T-helper 1 cell (primary cell): ENCODE results near the gene AMT.
A peak's percentile ranks its signal among the peaks of the same experiment; 100 is the strongest.

Experiments
- DNase-seq, 5 donors: peaks; one replicate each; pipeline ENCODE4 v3.0.0-alpha.2; 2012 to 2020

Gene AMT

DNA sequence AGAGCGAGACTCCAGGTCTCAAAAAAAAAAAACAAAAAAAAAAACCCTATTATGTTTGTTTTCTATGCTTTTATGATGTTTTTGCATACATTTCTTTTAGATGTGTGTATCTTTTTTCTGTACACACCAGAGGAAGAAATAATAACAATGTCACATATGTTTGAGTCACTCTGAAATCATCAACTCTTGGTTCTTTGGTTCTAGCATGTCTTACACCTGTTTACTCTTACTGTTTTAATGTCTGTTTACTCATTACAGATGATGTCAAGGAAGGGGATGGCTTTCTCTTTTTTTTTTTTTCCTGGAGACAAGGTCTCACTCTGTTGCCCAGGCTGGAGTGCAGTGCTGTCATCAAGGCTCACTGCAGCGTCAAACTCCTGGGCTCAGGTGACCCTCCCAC, 34.6 kb downstream of the AMT start:
- DNase-seq: no peak

DNA sequence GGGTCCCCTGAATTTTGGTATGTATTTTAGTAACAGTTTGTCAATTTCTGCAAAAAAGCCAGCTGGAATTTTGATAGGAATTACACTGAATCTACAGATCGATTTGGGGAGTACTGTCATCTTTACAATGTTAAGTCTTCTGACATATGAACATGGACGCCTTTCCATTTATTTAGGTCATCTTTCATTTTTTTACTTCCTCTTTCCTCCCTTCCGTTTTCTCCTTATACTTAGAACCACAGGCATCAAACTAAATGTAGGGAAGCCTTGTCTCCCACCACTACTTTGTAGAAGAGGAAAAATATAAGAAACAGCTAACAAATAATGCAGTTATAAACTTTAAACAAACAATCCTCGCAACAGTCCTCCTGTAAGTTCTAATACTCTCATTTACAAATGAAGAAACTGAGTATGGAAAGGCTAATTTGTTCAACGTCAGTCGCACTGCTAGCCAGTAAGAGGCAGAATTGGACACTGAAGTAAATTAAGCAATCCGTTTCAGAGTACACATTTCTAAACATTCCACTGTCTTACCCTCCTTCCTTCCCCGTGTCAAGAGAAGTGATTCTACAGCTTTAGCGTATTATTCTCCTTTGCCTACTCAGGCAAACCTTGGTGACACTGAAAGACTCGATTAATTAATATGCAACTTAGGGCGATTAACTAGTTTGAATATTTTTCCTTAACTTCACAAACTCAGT, 36.1 kb downstream of the AMT start:
- DNase-seq: no peak

DNA sequence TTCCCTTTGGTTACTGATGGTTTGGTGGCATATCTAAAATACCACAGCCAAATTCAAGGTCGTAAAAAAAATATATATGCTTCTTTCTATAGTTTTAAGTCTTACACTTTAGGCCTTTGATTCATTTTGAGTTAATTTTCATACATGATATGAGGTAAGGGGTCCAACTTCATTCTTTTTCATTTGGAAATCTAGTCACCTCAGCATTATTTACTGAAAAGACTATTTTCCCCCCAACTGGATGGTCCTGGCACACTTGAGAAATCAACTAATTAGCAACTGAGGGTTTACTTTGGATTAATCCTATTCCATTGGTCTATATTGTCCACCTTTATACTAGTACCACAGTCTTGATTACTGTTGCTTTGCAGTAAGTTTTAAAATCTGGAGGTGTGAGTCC, 36.7 kb downstream of the AMT start:
- no peak for DNase-seq

DNA sequence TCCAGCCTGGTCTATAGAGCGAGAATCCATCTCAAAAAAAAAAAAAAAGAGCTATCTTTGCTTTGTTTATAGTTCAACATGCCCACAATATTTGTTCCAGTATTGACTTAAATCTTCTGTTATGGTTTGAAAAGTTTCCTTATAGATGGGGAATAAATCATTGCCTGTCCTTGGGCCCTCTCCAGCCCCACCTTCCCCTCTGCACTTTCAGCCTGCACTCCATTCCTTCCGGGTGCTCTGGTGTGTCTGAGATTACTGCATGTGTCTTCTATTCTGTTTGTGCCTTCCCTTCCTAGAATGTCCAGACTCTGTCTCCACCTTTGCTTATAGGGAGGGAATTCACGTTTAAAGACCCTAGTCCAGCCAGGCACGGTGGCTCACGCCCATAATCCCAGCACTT, 38.9 kb downstream of the AMT start:
- no peak for DNase-seq

DNA sequence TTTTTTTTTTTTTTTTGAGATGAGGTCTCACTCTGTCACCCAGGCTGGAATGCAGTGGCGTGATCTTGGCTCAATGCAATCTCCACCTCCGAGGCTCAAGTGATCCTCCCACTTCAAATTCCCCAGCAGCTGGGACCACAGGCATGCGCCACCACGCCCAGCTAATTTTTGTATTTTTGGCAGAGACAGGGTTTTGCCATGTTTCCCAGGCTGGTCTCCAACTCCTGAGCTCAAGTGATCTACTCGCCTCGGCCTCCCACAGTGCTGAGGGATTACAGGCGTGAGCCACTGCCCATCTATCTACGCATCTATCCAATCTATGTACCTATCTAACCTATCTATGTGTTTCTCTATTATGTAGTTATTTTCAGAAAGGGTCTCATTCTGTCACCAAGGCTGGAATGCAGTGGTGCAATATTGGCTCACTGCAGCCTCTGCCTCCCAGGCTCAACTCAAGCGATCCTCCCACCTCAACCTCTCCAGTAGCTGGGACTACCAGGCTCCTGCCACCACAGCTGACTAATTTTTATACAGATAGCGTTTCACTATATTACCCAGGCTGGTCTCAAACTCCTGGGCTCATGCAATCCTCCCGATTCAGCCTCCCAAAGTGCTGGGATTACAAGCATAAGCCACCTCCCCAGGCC, 43.9 kb downstream of the AMT start:
- DNase-seq: no peak

DNA sequence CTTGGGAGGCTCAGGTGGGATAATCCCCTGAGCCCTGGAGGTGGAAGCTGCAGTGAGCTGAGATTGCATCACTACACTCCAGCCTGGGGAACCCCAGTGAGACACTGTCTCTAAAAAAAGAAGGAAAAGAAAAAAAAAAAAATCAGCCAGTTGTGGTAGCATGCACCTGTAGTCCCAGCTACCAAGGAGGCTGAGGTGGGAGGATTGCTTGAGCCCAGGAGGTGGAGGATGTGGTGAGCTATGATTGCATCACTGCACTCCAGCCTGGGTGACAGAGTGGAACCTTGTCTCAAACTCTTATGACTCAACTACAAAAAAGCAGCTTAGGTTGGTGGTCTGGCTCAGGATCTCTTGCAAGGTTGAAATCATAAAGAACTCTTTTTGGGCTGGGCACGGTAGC, 44.8 kb downstream of the AMT start:
- DNase-seq: peak in 1 of 5 donors; percentile 77

DNA sequence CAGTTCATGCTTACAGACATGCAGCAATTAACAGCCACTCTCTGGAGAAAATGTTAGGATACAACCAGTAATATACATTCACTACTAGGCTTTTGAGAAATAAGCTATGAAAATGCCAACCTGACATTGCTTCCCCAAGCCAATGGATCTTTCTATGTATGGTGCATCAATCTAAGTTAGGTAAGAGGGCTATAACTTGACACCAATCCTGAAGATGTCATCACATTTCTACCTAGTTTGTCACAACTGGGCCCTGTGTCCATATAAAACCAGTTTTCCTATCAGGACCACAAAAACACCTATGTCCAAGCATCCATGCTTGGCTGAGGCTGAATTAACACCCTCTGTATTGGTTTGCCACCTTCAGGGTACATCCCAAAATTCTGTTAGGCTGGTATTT, 50.3 kb downstream of the AMT start:
- no peak for DNase-seq

DNA sequence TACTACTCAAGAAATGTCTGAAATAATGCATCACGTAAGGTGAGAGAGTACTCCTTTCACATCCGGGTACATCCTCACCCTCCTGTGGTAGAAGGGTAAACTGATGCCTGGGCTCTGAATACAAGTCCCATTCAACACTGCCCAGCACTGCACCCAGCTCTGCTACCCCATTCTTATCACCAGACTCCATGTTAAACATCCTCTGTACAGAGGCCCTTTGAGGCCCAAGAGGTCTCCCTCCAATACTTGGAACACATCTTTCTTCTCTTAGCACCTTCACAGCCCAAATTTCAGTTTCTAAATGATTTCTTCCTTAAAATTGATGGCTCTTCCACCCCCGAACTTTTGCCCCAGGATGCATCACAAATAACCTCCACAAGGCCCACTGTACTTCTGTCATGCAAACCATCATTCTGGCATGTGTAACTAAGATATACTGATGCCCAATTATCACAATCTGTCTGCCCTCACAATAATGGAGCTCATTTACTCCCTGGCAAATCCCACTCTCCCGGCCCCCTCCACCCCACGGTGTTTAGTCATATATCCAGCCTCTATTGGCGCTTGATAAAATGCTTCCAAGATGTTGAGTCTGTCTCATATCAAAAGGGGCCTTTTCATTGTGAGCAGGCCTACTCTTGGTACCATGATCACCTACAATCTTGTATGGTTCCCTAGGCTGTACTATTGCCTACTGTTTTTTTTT, 51.5 kb downstream of the AMT start:
- no peak for DNase-seq
